C4-2B (cell line): ENCODE results near the gene TBX10.
"Not testable (repeated sequence)": the region's sequence is repeated elsewhere in the genome, so short reads cannot be mapped to it uniquely, and the experiment has no call there.

ENCODE experiments used
- H3K27ac ChIP-seq: fragments of 450-650 bp; 2 replicates; pipeline ENCODE4 v1.5.1; 2017
- ZFX ChIP-seq: fragments of 450-650 bp; IDR thresholded peaks from 2 replicates; pipeline ENCODE4 v1.6.1; 2017
- TF ChIP-seq, protein P1 (sequence below): fragments of 450-650 bp; conservative IDR thresholded peaks from 2 replicates; pipeline ENCODE4 v1.5.1; 2017; ENCODE audit warnings: mild to moderate bottlenecking

TBX10 gene

DNA sequence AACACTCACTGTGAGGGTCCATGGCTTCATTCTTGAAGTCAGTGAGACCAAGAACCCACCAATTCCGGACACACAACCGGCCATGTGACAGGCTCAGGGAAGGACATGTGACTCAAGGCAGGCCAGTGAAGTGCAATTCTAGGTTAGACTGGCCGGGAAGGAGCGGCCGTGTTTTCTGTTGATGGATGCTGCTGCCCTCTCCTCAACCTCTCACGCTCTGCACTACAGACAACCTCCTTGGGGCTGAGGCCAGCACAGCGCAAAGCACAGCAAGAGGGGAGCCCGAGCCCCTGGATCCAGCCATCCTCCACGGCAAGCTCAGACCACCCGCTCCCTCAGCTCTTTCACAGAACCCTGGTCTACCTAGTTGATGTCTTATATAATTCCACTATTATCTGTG, 12.6 kb downstream of the TBX10 start:
- no peak overlapping the region for H3K27ac ChIP-seq
- no peak for TF ChIP-seq ZFX
- TF ChIP-seq, protein P1, sequence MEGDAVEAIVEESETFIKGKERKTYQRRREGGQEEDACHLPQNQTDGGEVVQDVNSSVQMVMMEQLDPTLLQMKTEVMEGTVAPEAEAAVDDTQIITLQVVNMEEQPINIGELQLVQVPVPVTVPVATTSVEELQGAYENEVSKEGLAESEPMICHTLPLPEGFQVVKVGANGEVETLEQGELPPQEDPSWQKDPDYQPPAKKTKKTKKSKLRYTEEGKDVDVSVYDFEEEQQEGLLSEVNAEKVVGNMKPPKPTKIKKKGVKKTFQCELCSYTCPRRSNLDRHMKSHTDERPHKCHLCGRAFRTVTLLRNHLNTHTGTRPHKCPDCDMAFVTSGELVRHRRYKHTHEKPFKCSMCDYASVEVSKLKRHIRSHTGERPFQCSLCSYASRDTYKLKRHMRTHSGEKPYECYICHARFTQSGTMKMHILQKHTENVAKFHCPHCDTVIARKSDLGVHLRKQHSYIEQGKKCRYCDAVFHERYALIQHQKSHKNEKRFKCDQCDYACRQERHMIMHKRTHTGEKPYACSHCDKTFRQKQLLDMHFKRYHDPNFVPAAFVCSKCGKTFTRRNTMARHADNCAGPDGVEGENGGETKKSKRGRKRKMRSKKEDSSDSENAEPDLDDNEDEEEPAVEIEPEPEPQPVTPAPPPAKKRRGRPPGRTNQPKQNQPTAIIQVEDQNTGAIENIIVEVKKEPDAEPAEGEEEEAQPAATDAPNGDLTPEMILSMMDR = no peak

DNA sequence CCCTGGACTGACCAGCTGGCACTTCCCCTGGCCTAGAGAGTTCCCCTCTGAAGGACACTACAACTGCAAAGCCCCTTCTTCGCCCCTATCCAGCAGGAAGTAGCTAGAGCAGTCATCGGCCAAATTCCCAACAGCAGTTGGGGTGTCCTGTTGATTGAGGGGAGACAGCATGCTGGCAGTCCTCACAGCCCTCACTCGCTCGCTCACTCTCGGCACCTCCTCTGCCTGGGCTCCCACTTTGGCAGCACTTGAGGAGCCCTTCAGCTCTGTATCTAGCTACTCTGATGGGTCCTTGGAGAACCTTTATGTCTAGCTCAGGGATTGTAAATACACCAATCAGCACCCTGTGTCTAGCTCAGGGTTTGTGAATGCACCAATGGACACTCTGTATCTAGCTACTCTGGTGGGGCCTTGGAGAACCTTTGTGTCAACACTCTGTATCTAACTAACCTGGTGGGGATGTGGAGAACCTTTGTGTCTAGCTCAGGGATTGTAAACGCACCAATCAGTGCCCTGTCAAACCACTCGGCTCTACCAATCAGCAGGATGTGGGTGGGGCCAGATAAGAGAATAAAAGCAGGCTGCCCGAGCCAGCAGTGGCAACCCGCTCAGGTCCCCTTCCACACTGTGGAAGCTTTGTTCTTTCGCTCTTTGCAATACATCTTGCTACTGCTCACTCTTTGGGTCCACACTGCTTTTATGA, 13.3 kb downstream of the TBX10 start:
- not testable (repeated sequence) for H3K27ac ChIP-seq

DNA sequence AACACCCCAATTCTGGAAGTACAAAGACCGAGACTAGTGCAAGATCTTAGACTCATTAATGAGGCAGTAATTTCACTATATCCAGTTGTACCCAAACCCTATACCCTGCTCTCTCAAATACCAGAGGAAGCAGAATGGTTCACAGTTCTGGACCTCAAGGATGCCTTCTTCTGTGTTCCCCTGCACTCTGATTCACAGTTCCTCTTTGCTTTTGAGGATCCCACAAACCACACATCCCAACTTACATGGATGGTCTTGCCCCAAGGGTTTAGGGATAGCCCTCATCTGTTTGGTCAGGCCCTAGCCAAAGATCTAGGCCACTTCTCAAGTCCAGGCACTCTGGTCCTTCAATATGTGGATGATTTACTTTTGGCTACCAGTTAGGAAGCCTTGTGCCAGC, 15.8 kb downstream of the TBX10 start:
- not testable (repeated sequence) for H3K27ac ChIP-seq

DNA sequence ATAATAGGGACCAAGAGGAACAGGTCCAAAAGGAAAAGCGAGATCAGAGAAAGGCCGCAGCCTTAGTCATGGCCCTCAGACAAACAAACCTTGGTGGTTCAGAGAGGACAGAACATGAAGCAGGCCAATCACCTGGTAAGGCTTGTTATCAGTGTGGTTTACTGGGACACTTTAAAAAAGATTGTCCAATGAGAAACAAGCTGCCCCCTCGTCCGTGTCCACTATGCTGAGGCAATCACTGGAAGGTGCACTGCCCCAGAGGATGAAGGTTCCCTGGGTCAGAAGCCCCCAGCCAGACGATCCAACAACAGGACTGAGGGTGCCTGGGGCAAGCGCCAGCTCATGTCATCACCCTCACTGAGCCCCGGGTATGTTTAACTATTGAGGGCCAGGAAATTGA, 16.7 kb downstream of the TBX10 start:
- not testable (repeated sequence) for H3K27ac ChIP-seq

DNA sequence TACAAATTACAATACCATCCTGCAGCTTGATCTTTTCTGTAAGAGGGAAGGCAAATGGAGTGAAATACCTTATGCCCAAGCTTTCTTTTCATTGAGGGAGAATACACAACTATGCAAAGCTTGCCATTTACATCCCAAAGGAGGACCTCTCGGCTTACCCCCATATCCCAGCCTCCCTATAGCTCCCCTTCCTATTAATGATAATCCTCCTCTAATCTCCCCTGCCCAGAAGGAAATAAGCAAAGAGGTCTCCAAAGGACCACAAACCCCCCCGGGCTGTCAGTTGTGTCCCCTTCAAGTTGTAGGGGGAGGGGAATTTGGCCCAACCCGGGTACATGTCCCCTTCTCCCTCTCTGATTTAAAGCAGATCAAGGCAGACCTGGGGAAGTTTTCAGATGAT, 17.6 kb downstream of the TBX10 start:
- not testable (repeated sequence) for H3K27ac ChIP-seq

DNA sequence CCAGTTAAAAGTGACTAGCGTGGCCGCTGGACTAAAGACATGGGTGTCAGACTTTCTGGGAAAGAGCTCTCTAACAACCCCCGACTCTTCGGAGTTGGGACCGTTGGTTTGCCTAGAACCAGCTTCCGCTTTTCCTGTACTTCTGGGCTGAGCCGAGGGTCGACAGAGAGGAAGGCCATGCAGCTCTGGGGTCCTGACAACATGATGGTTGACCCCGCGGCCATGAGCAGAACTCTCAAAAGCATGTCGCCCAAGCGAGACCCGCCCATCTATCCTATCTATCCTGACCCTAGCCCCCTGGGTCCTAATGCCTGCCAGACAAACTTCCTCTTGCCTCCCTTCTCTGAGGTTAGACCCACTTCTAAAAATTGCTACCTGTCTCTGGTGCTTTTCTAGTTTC, 18.9 kb downstream of the TBX10 start:
- H3K27ac ChIP-seq = not testable (repeated sequence)

DNA sequence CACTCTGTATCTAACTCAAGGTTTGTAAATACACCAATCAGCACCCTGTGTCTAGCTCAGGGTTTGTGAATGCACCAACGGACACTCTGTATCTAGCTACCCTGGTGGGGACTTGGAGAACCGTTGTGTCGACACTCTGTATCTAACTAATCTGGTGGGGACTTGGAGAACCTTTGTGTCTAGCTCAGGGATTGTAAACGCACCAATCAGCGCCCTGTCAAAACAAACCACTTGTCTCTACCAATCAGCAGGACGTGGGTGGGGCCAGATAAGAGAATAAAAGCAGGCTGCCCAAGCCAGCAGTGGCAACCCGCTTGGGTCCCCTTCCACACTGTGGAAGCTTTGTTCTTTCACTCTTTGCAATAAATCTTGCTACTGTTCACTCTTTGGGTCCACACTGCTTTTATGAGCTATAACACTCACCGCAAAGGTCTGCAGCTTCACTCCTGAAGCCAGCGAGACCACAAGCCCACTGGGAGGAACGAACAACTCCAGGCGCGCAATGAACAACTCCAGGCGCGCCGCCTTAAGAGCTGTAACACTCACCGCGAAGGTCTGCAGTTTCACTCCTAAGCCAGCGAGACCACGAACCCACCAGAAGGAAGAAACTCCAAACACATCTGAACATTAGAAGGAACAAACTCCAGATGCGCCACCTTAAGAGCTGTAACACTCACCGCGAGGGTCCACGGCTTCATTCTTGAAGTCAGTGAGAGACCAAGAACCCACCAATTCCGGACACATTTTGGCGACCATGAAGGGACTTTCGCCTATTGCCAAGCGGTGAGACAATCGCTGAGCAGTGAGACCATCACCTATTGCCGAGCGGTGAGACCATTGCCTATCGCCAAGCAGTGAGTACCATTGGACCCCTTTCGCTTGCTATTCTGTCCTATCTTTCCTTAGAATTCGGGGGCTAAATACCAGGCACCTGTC, 19.6 kb downstream of the TBX10 start:
- not testable (repeated sequence) for H3K27ac ChIP-seq

DNA sequence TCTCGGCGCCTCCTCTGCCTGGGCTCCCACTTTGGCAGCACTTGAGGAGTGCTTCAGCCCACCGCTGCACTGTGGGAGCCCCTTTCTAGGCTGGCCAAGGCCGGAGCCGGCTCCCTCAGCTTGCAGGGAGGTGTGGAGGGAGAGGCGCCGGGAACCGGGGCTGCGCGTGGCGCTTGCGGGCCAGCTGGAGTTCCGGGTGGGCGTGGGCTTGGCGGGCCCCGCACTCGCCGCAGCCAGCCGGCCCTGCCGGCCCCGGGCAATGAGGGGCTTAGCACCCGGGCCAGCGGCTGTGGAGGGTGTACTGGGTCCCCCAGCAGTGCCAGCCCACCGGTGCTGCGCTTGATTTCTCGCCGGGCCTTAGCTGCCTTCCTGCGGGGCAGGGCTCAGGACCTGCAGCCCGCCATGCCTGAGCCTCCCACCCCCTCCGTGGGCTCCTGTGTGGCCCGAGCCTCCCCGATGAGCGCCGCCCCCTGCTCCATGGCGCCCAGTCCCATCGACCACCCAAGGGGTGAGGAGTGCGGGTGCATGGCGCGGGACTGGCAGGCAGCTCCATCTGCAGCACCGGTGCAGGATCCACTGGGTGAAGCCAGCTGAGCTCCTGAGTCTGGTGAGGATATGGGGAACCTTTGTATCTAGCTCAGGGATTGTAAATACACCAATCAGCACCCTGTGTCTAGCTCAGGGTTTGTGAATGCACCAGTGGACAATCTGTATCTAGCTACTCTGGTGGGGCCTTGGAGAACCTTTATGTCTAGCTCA, 20.5 kb downstream of the TBX10 start:
- H3K27ac ChIP-seq = not testable (repeated sequence)

DNA sequence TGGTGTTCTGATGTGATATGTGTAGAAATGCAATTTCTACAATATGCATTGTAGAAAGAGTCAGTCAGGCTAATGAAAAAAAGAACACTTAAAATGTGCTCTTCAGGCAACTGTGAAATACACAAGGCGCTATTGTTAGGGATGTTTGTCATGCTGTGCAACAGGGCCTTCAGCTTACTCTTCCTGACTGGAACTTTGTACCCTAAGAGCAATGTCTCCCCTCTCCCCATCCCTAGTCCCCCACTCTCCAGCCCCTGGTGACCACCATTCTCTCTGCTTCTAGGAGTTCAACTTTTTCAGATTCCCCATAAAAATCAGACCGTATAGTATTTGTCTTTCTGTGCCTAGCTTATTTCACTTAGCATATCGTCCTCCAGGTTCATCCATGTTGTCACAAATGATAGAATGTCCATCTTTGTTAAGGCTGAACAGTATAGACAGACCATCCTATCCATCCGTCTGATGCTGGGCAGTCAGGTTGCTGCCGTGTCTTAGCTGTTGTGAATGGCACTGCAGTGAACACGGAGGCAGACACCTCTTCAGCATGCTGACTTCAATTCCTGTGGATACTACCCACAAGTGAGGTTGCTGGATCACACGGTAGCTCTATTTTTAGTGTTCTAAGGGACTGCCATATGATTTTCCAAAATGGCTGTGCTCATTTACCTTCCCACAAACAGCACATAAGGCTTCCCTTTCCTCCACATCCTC, 22.2 kb downstream of the TBX10 start:
- TF ChIP-seq, protein P1 = no peak
- TF ChIP-seq ZFX = no peak

DNA sequence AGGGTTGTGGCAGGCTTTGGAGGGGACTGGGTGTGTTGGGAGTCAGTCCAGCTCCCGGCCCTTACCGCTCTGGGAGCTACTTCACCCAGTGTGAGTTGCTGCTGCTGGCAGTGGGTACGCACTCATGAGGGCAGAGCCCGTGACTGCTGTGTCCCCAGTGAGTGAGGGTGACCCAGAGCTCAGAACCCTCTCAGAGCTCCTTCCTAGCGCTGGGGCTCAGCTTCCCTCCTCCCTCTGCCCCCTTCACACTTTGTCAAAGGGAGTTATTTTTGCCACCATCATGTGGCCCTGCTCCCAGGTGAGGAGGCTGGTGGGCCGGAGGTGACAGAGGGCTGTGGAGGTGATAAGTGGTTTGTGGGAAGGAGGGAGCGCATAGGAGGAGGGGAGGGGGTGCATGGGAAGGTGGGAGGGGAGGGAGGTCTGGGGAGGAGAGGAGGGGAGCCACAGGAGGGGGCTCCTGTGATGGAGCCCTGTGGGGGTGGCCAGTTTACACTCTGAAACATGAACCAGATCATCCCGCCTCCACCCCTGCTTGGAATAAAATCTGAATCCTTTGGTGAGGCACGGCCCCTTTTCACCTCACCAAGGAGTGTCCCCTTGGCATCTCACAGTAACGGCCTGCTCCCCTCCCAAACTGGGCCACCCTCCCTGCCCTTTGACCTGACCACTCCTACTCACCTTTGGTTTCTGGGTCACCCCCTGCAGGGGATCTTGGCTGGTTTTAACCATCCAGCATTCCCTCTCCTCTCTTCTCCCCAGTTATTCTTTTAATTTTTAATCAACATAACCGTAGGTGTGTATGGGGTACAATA, 22.9 kb downstream of the TBX10 start:
- H3K27ac ChIP-seq = no peak overlapping the region
- TF ChIP-seq, protein P1 = no peak
- no peak for TF ChIP-seq ZFX

More for the DNA sequence above, 22.2 kb downstream of the TBX10 start:
- no peak overlapping the region for H3K27ac ChIP-seq
